KOPT-K1 (cell line): Measurements from ENCODE around the gene ENOX1.
"Not testable (repeated sequence)": the region's sequence is repeated elsewhere in the genome, so short reads cannot be mapped to it uniquely, and the experiment has no call there.

Experiments used
- H3K27ac ChIP-seq: fragments of 200-600 bp; sonication (generic); 2 replicates; pipeline ENCODE4 v1.5.1; 2016; ENCODE audit warnings: antibody characterized with exemption, mild to moderate bottlenecking, low read depth, low read length; ENCODE audit not compliant: poor library complexity, severe bottlenecking
- H3K36me3 ChIP-seq: fragments of 200-600 bp; sonication (generic); 2 replicates; pipeline ENCODE4 v1.5.1; 2017; ENCODE audit warnings: antibody characterized with exemption, mild to moderate bottlenecking, low read length, moderate library complexity; ENCODE audit not compliant: insufficient read depth
- H3K9me3 ChIP-seq: fragments of 200-600 bp; sonication (generic); 2 replicates; pipeline ENCODE4 v1.5.1; 2017; ENCODE audit warnings: antibody characterized with exemption, low read length, mild to moderate bottlenecking; ENCODE audit not compliant: insufficient read depth, poor library complexity, severe bottlenecking

Gene ENOX1

GRCh38 chr13:43196750-43197370 lies 589.9 kb downstream of the ENOX1 start:
- H3K27ac ChIP-seq, result no peak overlapping the region
- no peaks in the 10 kb centered on the region for H3K9me3 ChIP-seq
- no peaks in the 10 kb centered on the region for H3K36me3 ChIP-seq

GRCh38 chr13:43196086-43196621 lies 590.6 kb downstream of the ENOX1 start:
- Histone ChIP-seq H3K36me3 (no peaks in the 10 kb centered on the region), H3K27ac (no peak overlapping the region)

DNA sequence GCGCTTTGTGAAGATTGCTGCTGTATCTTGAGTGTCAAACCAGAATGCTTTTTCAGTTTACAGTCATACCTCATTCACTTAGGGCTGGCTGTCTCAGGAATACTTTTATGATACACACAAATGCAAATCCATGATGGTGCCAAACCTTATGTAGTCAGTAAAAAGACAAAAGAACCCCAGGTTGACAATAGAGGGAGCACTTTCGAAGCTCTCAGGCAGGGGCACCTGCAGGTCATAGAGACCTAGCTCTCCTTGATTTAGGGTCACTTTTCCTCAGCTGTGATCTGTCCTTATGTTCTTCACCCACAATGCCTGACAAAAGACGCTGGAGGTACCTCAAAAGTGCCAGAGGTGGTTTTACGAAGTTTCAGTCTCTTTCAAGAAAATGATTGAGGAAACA lies 591.2 kb downstream of the ENOX1 start:
- Histone ChIP-seq H3K27ac (no peak overlapping the region), H3K36me3 (no peaks in the 10 kb centered on the region)

More at GRCh38 chr13:43196086-43196621, 590.6 kb downstream of the ENOX1 start:
- no peaks in the 10 kb centered on the region for H3K9me3 ChIP-seq

GRCh38 chr13:43195112-43195511 lies 591.7 kb downstream of the ENOX1 start:
- Histone ChIP-seq H3K36me3 (no peaks in the 10 kb centered on the region), H3K27ac (no peak overlapping the region), H3K9me3 (no peaks in the 10 kb centered on the region)

More for the DNA sequence above, 591.2 kb downstream of the ENOX1 start:
- H3K9me3 ChIP-seq, result no peaks in the 10 kb centered on the region

DNA sequence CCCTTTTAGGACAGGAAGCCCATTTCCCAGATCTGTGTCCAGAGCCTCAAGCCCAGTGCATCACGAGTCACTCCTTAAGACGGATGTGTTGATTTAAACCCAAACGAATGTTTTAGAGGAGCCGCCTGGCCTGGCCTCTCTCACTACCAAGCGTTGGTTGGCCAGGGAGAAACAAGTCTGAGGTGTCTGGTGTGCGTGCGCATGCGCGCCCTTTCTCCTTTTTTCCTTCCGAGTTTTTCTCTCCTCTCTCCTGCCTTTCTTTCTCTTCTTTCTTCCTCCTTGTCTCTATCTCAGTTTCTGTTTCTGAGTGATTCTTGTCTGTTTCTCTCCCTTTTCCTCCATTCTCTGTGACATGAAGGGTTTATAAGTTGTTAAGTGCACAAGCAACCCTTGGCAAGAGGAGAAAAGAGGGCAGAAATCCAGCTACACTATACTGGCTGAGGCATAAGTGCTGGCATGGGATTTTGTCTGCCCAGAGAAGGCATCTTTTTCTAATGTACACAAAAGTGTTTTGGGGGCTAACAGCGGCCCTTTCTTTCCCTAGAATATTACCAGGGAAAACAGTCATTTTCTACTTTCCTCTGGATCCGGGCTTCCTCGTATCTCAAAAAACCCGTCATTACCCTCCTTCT lies 592.9 kb downstream of the ENOX1 start:
- H3K27ac ChIP-seq, result no peak overlapping the region
- no peaks in the 10 kb centered on the region for H3K9me3 ChIP-seq
- no peaks in the 10 kb centered on the region for H3K36me3 ChIP-seq

DNA sequence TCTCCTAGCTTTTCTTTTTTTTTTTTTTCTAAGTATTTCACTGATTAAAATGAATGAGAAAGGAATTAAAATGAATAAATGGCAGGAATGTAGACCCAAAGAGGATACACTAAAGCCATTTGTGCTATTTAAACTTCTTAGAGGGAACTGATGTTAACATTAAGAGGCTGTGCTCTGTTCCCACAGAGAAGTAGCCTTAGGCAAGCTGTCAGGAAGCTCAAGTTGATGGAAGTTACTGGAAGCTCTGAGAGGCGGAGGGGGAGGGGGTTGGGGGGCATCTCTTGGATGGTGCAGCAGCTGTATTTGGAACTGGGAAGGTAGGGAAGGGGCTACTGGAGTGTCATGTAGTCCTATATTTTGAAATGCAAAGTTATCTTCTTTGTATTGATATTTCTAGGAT lies 595.2 kb downstream of the ENOX1 start:
- no peaks in the 10 kb centered on the region for H3K9me3 ChIP-seq
- no peak overlapping the region for H3K27ac ChIP-seq
- H3K36me3 ChIP-seq, result no peaks in the 10 kb centered on the region

DNA sequence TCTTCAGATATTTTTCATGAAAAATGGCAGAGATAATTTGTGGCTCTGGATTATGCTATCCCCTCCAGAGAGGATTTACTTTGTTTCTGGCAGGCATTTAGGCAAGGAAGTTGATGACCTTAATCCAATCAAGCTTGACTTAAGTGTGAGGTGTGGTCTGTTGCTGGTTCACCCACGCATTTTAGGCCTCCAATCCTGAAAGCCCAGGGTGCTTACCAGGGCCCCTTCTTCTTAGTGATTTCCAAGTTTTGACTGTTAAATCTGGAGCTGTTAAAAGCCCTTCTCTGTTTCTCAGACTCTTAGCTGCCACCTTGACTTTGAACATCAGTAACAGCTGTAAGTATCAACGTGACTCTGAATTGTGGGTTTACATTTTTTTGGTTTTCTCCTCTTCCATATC lies 601.5 kb downstream of the ENOX1 start:
- Histone ChIP-seq H3K27ac (no peak overlapping the region), H3K36me3 (no peaks in the 10 kb centered on the region), H3K9me3 (no peaks in the 10 kb centered on the region)

- Histone ChIP-seq H3K27ac (no peak overlapping the region), H3K36me3 (no peaks in the 10 kb centered on the region)
Observed at GRCh38 chr13:43180837-43181236, 605.9 kb downstream of the ENOX1 start.

GRCh38 chr13:43180036-43180660 lies 606.6 kb downstream of the ENOX1 start:
- H3K9me3 ChIP-seq, result no peaks in the 10 kb centered on the region
- H3K36me3 ChIP-seq, result no peaks in the 10 kb centered on the region
- no peak overlapping the region for H3K27ac ChIP-seq

More at GRCh38 chr13:43180837-43181236, 605.9 kb downstream of the ENOX1 start:
- no peaks in the 10 kb centered on the region for H3K9me3 ChIP-seq

GRCh38 chr13:43171489-43171888 lies 615.3 kb downstream of the ENOX1 start:
- H3K9me3 ChIP-seq, result no peaks in the 10 kb centered on the region
- no peak overlapping the region for H3K27ac ChIP-seq
- no peaks in the 10 kb centered on the region for H3K36me3 ChIP-seq

DNA sequence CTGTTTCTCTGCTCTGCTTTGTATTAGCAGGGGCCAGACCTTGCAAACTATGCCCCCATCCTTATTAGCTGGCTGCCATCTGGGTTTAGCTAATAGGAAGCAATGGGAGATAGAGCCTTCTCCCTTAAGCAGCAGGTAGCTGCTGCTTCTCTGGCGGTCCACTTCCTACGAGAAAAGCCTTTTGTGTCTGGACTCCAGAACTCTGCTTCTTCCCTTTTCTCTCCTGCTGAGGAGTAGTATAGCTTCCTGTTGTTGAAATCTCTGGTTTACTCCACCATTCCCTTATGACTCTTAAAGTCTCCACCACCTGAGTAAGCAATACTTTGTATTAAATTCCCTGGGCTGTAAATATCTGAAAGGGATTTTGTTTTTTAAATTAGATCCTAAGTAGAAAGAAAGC lies 616.3 kb downstream of the ENOX1 start:
- H3K9me3 ChIP-seq, result peaks cover 4% of the 10 kb centered on the region
- no peaks in the 10 kb centered on the region for H3K36me3 ChIP-seq
- H3K27ac ChIP-seq, result no peak overlapping the region

DNA sequence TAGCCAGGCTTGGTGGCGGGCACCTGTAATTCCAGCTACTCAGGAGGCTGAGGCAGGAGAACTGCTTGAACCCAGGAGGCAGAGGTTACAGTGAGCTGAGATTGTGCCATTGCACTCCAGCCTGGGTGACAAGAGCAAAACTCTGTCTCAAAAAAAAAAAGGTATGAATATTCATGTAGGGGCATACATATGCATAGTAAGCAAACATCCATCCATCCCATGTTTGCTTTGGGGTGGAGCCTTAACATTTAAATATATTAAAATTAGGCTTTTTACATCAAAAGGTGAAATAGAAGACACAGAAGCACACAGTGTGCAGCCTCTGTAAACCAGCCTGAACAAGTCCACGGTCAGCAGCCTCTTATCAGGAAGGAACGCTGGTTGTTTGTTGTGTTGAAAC lies 618.3 kb downstream of the ENOX1 start:
- not testable (repeated sequence) for H3K36me3 ChIP-seq, H3K9me3 ChIP-seq, H3K27ac ChIP-seq

GRCh38 chr13:43167731-43168130 lies 619.0 kb downstream of the ENOX1 start:
- Histone ChIP-seq H3K9me3 (peaks cover 5% of the 10 kb centered on the region), H3K27ac (no peak overlapping the region), H3K36me3 (no peaks in the 10 kb centered on the region)

GRCh38 chr13:43166644-43167457 lies 619.9 kb downstream of the ENOX1 start:
- peaks cover 5% of the 10 kb centered on the region for H3K9me3 ChIP-seq
- H3K36me3 ChIP-seq, result no peaks in the 10 kb centered on the region
- H3K27ac ChIP-seq, result no peak overlapping the region
